WTC11 (cell line): Measurements from ENCODE around the gene MKLN1. TPM values are rescaled to one million over a fixed set of nuclear protein-coding genes. Genes with fewer than 3 reads are reported as not detected.

Source experiments
- ATAC-seq: fragments of 200-7000 bp; cut with Tn5 transposase; 2 replicates; pipeline ENCODE4 v1.10.0; 2021; ENCODE audit warnings: mild to moderate bottlenecking, moderate library complexity
- CTCF ChIA-PET: fragments of 300-600 bp; sonication (Branson Sonifier 250); formaldehyde crosslinking; loops from one replicate; lab custom pipeline; 2021; ENCODE audit warnings: antibody characterized with exemption; lab: Charles Lee
- POLR2A ChIA-PET: fragments of 350-600 bp; sonication (Branson Sonifier 250); formaldehyde crosslinking; loops from one replicate; lab custom pipeline; 2021; ENCODE audit warnings: antibody characterized with exemption; lab: Charles Lee
- DNase-seq: peaks from one replicate; pipeline ENCODE4 v3.0.0; 2021; ENCODE audit warnings: low spot score
- H3K27ac Mint-ChIP-seq: 2 replicates; pipeline ENCODE4 v1.8.0; 2021; ENCODE audit warnings: mixed read lengths
- H3K27me3 Mint-ChIP-seq: 2 replicates; pipeline ENCODE4 v1.8.0; 2021; ENCODE audit warnings: low read depth, mild to moderate bottlenecking, moderate library complexity, mixed read lengths
- H3K36me3 Mint-ChIP-seq: 2 replicates; pipeline ENCODE4 v1.8.0; 2021; ENCODE audit warnings: mixed read lengths
- H3K4me1 Mint-ChIP-seq: 2 replicates; pipeline ENCODE4 v1.8.0; 2022; ENCODE audit warnings: mixed read lengths
- H3K4me3 Mint-ChIP-seq: 2 replicates; pipeline ENCODE4 v1.8.0; 2021; ENCODE audit warnings: mild to moderate bottlenecking, moderate library complexity, mixed read lengths
- H3K9me3 Mint-ChIP-seq: 2 replicates; pipeline ENCODE4 v1.8.0; 2021; ENCODE audit warnings: mixed read lengths
- AR ChIP-seq: fragments of 250-450 bp; sonication (Bioruptor Pico); IDR thresholded peaks from 2 replicates; pipeline ENCODE4 v1.9.0; 2021; ENCODE audit warnings: mild to moderate bottlenecking
- CREM ChIP-seq: sonication (generic); formaldehyde crosslinking; IDR thresholded peaks from 2 replicates; pipeline ENCODE4 v1.8.1; 2022; ENCODE audit warnings: mild to moderate bottlenecking, missing genetic modification reagents, moderate library complexity
- E2F1 ChIP-seq: sonication (generic); formaldehyde crosslinking; IDR thresholded peaks from 2 replicates; pipeline ENCODE4 v1.8.0; 2022; ENCODE audit warnings: mild to moderate bottlenecking, missing genetic modification reagents
- FOXP4 ChIP-seq: sonication (generic); formaldehyde crosslinking; IDR thresholded peaks from 2 replicates; pipeline ENCODE4 v1.8.0; 2022; ENCODE audit warnings: mild to moderate bottlenecking, missing genetic modification reagents
- GABPB1 ChIP-seq: sonication (generic); formaldehyde crosslinking; IDR thresholded peaks from 2 replicates; pipeline ENCODE4 v1.8.1; 2023; ENCODE audit warnings: mild to moderate bottlenecking, missing genetic modification reagents
- HMGXB4 ChIP-seq: sonication (generic); formaldehyde crosslinking; IDR thresholded peaks from 2 replicates; pipeline ENCODE4 v1.8.1; 2023; ENCODE audit warnings: mild to moderate bottlenecking, moderate library complexity, missing genetic modification reagents
- IRF2 ChIP-seq: sonication (generic); formaldehyde crosslinking; IDR thresholded peaks from 2 replicates; pipeline ENCODE4 v1.8.0; 2022; ENCODE audit warnings: low read depth, missing genetic modification reagents, borderline replicate concordance
- NFATC4 ChIP-seq: fragments of 250-450 bp; sonication (Bioruptor Pico); IDR thresholded peaks from 2 replicates; pipeline ENCODE4 v1.9.0; 2021; ENCODE audit warnings: mild to moderate bottlenecking
- OVOL2 ChIP-seq: fragments of 250-450 bp; sonication (Bioruptor Pico); IDR thresholded peaks from 2 replicates; pipeline ENCODE4 v1.9.0; 2021; ENCODE audit warnings: mild to moderate bottlenecking, borderline replicate concordance
- PRDM15 ChIP-seq: sonication (generic); formaldehyde crosslinking; IDR thresholded peaks from 2 replicates; pipeline ENCODE4 v1.8.0; 2022; ENCODE audit warnings: missing genetic modification reagents
- STAT6 ChIP-seq: sonication (generic); formaldehyde crosslinking; conservative IDR thresholded peaks from 2 replicates; pipeline ENCODE4 v1.8.1; 2023; ENCODE audit warnings: mild to moderate bottlenecking, low read depth, missing genetic modification reagents, moderate library complexity
- TCF7 ChIP-seq: sonication (generic); formaldehyde crosslinking; IDR thresholded peaks from 2 replicates; pipeline ENCODE4 v1.8.0; 2022; ENCODE audit warnings: mild to moderate bottlenecking, low read depth, missing genetic modification reagents, moderate library complexity
- ZBTB21 ChIP-seq: sonication (generic); formaldehyde crosslinking; IDR thresholded peaks from 2 replicates; pipeline ENCODE4 v1.8.1; 2023; ENCODE audit warnings: mild to moderate bottlenecking, missing genetic modification reagents, borderline replicate concordance
- ZNF138 ChIP-seq: sonication (generic); formaldehyde crosslinking; conservative IDR thresholded peaks from 2 replicates; pipeline ENCODE4 v1.8.1; 2022; ENCODE audit warnings: mild to moderate bottlenecking, moderate library complexity, missing genetic modification reagents
- ZNF263 ChIP-seq: sonication (generic); formaldehyde crosslinking; IDR thresholded peaks from 2 replicates; pipeline ENCODE4 v1.8.1; 2022; ENCODE audit warnings: low read depth, mild to moderate bottlenecking, moderate library complexity, missing genetic modification reagents
- ZNF532 ChIP-seq: fragments of 250-450 bp; sonication (Bioruptor Pico); IDR thresholded peaks from 2 replicates; pipeline ENCODE4 v1.9.0; 2021; ENCODE audit warnings: mild to moderate bottlenecking, borderline replicate concordance
- ZSCAN18 ChIP-seq: fragments of 250-450 bp; sonication (Bioruptor Pico); IDR thresholded peaks from 2 replicates; pipeline ENCODE4 v2.1.2; 2022; ENCODE audit warnings: mild to moderate bottlenecking, moderate library complexity
- total RNA-seq: library from RNA; stranded (reverse); gene quantifications from 3 replicates; pipeline ENCODE4 v1.2.3, GENCODE V29; 2021

MKLN1 gene
- total RNA-seq, 1 experiment from 2014 or later, result 37.6 TPM

GRCh38 chr7:131488361-131488760 lies 160.7 kb downstream of the MKLN1 start:
- Mint-ChIP-seq H3K4me3 (no peak overlapping the region), H3K4me1 (no peaks in the 10 kb centered on the region), H3K27me3 (no peaks in the 10 kb centered on the region), H3K27ac (no peak overlapping the region), H3K9me3 (no peaks in the 10 kb centered on the region), H3K36me3 (no peaks in the 10 kb centered on the region)
- CTCF ChIA-PET, result interaction anchor here (0.6 kb wide), 1 partner anchor 366 kb away, joined by 4 read pairs; no protein-coding TSS in a partner anchor
- TF ChIP-seq ZNF532 (CRISPR knock-in tag), result no peak
- TF ChIP-seq AR (CRISPR knock-in tag), result no peak
- no peak for TF ChIP-seq ZNF138 (CRISPR knock-in tag)
- TF ChIP-seq PRDM15 (CRISPR knock-in tag), result no peak
- TF ChIP-seq TCF7, result no peak
- no peak for TF ChIP-seq FOXP4
- TF ChIP-seq ZNF263, result no peak
- no peak for TF ChIP-seq GABPB1
- TF ChIP-seq E2F1 (CRISPR knock-in tag), result no peak
- TF ChIP-seq IRF2 (CRISPR knock-in tag), result no peak
- TF ChIP-seq ZBTB21 (CRISPR knock-in tag), result no peak
- TF ChIP-seq OVOL2, result no peak
- TF ChIP-seq STAT6 (CRISPR knock-in tag), result no peak
- TF ChIP-seq ZSCAN18 (CRISPR knock-in tag), result no peak
- TF ChIP-seq NFATC4 (CRISPR knock-in tag), result no peak
- TF ChIP-seq HMGXB4, result no peak
- TF ChIP-seq CREM (CRISPR knock-in tag), result no peak
- POLR2A ChIA-PET, result no interaction called here
- no peak for DNase-seq
- ATAC-seq, result no peak
